ENCODE measurements around the gene C16orf87.

The C16orf87 gene

GRCh38 chr16:46848768-46849764 lies 18.1 kb upstream of the C16orf87 start:
- no peaks in the 10 kb centered on the region for H3K9me3 ChIP-seq (ENCODE audit: control insufficient read depth, insufficient read depth, low read depth, low read length)
- H3K4me1 ChIP-seq (ENCODE audit: control insufficient read depth, insufficient read depth, low read length), result no peaks in the 10 kb centered on the region
- CTCF ChIA-PET, result interaction anchor here (0.7 to 1.1 kb wide), 3 partner anchors 11 to 81 kb away, joined by 3 to 6 read pairs (median 3); no protein-coding TSS in a partner anchor
- TF ChIP-seq ZXDB (tag by site-specific recombination; IDR thresholded peaks at IDR 0.05) (peak; percentile 78), ZNF529 (tag by site-specific recombination; IDR thresholded peaks at IDR 0.05; ENCODE audit: insufficient replicate concordance) (peak; percentile 61), ZNF530 (tag by site-specific recombination; IDR thresholded peaks at IDR 0.05; ENCODE audit: low read depth) (0 out of 2 replicates have a peak, but pooled peaks have one; percentile 20), ZNF664 (tag by site-specific recombination; IDR thresholded peaks at IDR 0.05) (peak; percentile 88; the same call in 1 of the 2 replicates), ZNF629 (tag by site-specific recombination; IDR thresholded peaks at IDR 0.05) (peak; percentile 54; the same call in 1 of the 2 replicates), ZNF677 (tag by site-specific recombination; IDR thresholded peaks at IDR 0.05) (no peak), ZNF266 (tag by site-specific recombination; IDR thresholded peaks at IDR 0.05; ENCODE audit: low read depth) (peak; percentile 84), ZNF426 (tag by site-specific recombination; IDR thresholded peaks at IDR 0.05) (peak; percentile 93), ZNF510 (tag by site-specific recombination; IDR thresholded peaks at IDR 0.05; ENCODE audit: insufficient replicate concordance) (peak; percentile 78), KLF16 (tag by site-specific recombination; IDR thresholded peaks at IDR 0.05) (no peak), ZNF704 (tag by site-specific recombination; IDR thresholded peaks at IDR 0.05) (no peak), ZNF354C (tag by site-specific recombination; IDR thresholded peaks at IDR 0.05; ENCODE audit: borderline replicate concordance, low read depth) (peak; percentile 59; the same call in 1 of the 2 replicates), ZNF610 (tag by site-specific recombination; IDR thresholded peaks at IDR 0.05; ENCODE audit: borderline replicate concordance) (0 out of 2 replicates have a peak, but pooled peaks have one; percentile 41), ZNF433 (tag by site-specific recombination; IDR thresholded peaks at IDR 0.05; ENCODE audit: low read depth) (peak; percentile 58; the same call in 1 of the 2 replicates), ZNF623 (tag by site-specific recombination; IDR thresholded peaks at IDR 0.05) (peak; percentile 81), ZNF639 (tag by site-specific recombination; IDR thresholded peaks at IDR 0.05) (0 out of 2 replicates have a peak, but pooled peaks have one; percentile 45), PRDM4 (tag by site-specific recombination; IDR thresholded peaks at IDR 0.05) (peak; percentile 15; the same call in 1 of the 2 replicates), ZNF449 (tag by site-specific recombination; IDR thresholded peaks at IDR 0.05) (no peak), ZBTB11 (tag by site-specific recombination; conservative IDR thresholded peaks at IDR 0.05; ENCODE audit: low read depth) (peak; percentile 85), ZNF580 (tag by site-specific recombination; IDR thresholded peaks at IDR 0.05) (peak; percentile 84), RBAK (tag by site-specific recombination; IDR thresholded peaks at IDR 0.05) (0 out of 2 replicates have a peak, but pooled peaks have one; percentile 46), ZNF596 (tag by site-specific recombination; IDR thresholded peaks at IDR 0.05) (no peak), ZNF404 (tag by site-specific recombination; IDR thresholded peaks at IDR 0.05) (peak; percentile 75; the same call in 1 of the 2 replicates), SP7 (tag by site-specific recombination; IDR thresholded peaks at IDR 0.05) (no peak), ZNF292 (tag by site-specific recombination; IDR thresholded peaks at IDR 0.05; ENCODE audit: borderline replicate concordance, low read depth) (peak; percentile 82; the same call in 1 of the 2 replicates)

More at GRCh38 chr16:46848768-46849764, 18.1 kb upstream of the C16orf87 start:
- no peak overlapping the region for H3K4me3 ChIP-seq (ENCODE audit: low read depth, low read length)
- POLR2A ChIA-PET, result no interaction called here
- H3K27ac ChIP-seq (ENCODE audit: extremely low read depth, low read depth, low read length), result no peak overlapping the region
- no peaks in the 10 kb centered on the region for H3K36me3 ChIP-seq (ENCODE audit: control insufficient read depth in 2 of 2, insufficient read depth in 1 of 2, low read length in 2 of 2)

Data from HEK293 (cell line).